ENCODE results near the gene CNPY1.

DNA sequence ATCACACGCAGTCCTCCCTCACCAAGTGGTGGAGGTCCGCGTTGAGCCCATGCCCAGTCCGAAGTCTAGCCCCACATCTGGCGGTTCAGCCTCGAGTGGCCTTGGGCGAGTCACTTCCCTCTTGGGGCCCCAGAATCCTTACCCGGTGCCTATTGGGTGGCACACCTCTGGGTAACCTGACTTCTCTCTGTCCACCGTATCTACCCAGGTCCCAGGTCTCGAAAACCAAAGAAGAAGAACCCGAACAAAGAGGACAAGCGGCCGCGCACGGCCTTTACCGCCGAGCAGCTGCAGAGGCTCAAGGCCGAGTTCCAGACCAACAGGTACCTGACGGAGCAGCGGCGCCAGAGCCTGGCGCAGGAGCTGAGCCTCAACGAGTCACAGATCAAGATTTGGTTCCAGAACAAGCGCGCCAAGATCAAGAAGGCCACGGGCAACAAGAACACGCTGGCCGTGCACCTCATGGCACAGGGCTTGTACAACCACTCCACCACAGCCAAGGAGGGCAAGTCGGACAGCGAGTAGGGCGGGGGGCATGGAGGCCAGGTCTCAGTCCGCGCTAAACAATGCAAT is 84.1 kb downstream of the CNPY1 start:
- TF ChIP-seq CTCF (IDR thresholded peaks at IDR 0.05), result no peak
- TF ChIP-seq POLR2AphosphoS5 (IDR thresholded peaks at IDR 0.05; ENCODE audit: low read depth, low read length), result no peak

Measured in Panc1 (cell line).